Measurements from ENCODE around the gene CTF1. TPM values are rescaled to one million over a fixed set of nuclear protein-coding genes. Genes with fewer than 3 reads are reported as not detected.
A peak's percentile ranks its signal among the peaks of the same experiment; 100 is the strongest.

CTF1 gene
- polyA plus RNA-seq, 2 of the 4 experiments (the other 2 are of a cell fraction): 0.23 to 0.44 TPM

- FAIRE-seq: no peak
- H3K4me2 ChIP-seq: no peak overlapping the region
- CTCF ChIA-PET: interaction anchor here (0.8 to 7.6 kb wide), 4 partner anchors 8 to 89 kb away, joined by 3 to 58 read pairs (median 6); no protein-coding TSS in a partner anchor
Observed at GRCh38 chr16:30853758-30854157, 42.7 kb upstream of the CTF1 start.

GRCh38 chr16:30858111-30858495 is 38.3 kb upstream of the CTF1 start:
- no peak overlapping the region for H3K27ac ChIP-seq
- ATAC-seq (no peak), FAIRE-seq (no peak), DNase-seq (ENCODE audit: low read depth in 1 of 2, low spot score in 1 of 2) (no peak)
- POLR2A ChIA-PET: interaction anchor here (0.6 kb wide), 1 partner anchor 13 kb away, joined by 3 read pairs; no protein-coding TSS in a partner anchor
- CTCF ChIA-PET: interaction anchor here (0.6 to 7.6 kb wide), 4 partner anchors 13 to 84 kb away, joined by 5 to 58 read pairs (median 6); no protein-coding TSS in a partner anchor
- no peak for TF ChIP-seq EHF (CRISPR knock-in tag; IDR thresholded peaks at IDR 0.05)
- H3K4me3 ChIP-seq: no peak overlapping the region
- H3K4me1 ChIP-seq: peaks cover 5% of the 10 kb centered on the region; the same call in 1 of the 3 replicates
- WGBS (ENCODE audit: missing lambda C conversion rate): 76% methylated on average over 3 of the region's 3 CpGs
- H3K4me2 ChIP-seq: no peak overlapping the region
- no peaks in the 10 kb centered on the region for H3K9me3 ChIP-seq

More at GRCh38 chr16:30853758-30854157, 42.7 kb upstream of the CTF1 start:
- peaks cover 3% of the 10 kb centered on the region; the same call in 1 of the 3 replicates for H3K4me1 ChIP-seq
- DNase-seq (ENCODE audit: low read depth in 1 of 2, low spot score in 1 of 2) (no peak), ATAC-seq (no peak)
- WGBS (ENCODE audit: missing lambda C conversion rate): 96% methylated on average over 2 of the region's 2 CpGs
- POLR2A ChIA-PET: no interaction called here
- H3K9me3 ChIP-seq: no peaks in the 10 kb centered on the region
- no peak for TF ChIP-seq NFE2L2 (conservative IDR thresholded peaks at IDR 0.05; ENCODE audit: low read length)
- no peak for TF ChIP-seq REST (IDR thresholded peaks at IDR 0.05)
- TF ChIP-seq SMC3 (IDR thresholded peaks at IDR 0.05): no peak
- TF ChIP-seq CBX2 (IDR thresholded peaks at IDR 0.05; ENCODE audit: borderline replicate concordance, low read depth): no peak
- TF ChIP-seq KDM5A (IDR thresholded peaks at IDR 0.05): no peak
- no peak for TF ChIP-seq ZSCAN20 (CRISPR knock-in tag; IDR thresholded peaks at IDR 0.05)
- TF ChIP-seq E2F6 (IDR thresholded peaks at IDR 0.05; ENCODE audit: borderline replicate concordance, low read depth): no peak
- no peak for TF ChIP-seq POLR2A (IDR thresholded peaks at IDR 0.05; ENCODE audit: low read length)
- TF ChIP-seq CHD2 (IDR thresholded peaks at IDR 0.05; ENCODE audit: low read length, partially characterized antibody): no peak
- TF ChIP-seq EHMT2 (IDR thresholded peaks at IDR 0.05; ENCODE audit: low read depth): no peak
- TF ChIP-seq CEBPB (IDR thresholded peaks at IDR 0.05): no peak
- no peak for TF ChIP-seq USF2 (IDR thresholded peaks at IDR 0.05)
- no peak for TF ChIP-seq RNF2 (IDR thresholded peaks at IDR 0.05; ENCODE audit: borderline replicate concordance, low read depth)
- no peak for TF ChIP-seq SREBF2 (IDR thresholded peaks at IDR 0.05)
- no peak overlapping the region for H3K27ac ChIP-seq
- H3K4me3 ChIP-seq: no peak overlapping the region

GRCh38 chr16:30858829-30859423 is 37.5 kb upstream of the CTF1 start:
- no peak overlapping the region for H3K4me2 ChIP-seq
- WGBS (ENCODE audit: missing lambda C conversion rate): 75% methylated on average over 4 of the region's 4 CpGs
- ChIA-PET POLR2A (interaction anchor here (0.6 kb wide), 1 partner anchor 14 kb away, joined by 3 read pairs; no protein-coding TSS in a partner anchor), CTCF (interaction anchor here (2.3 to 7.6 kb wide), 2 partner anchors 14 to 83 kb away, joined by 8 to 58 read pairs; no protein-coding TSS in a partner anchor)
- peaks cover 5% of the 10 kb centered on the region; the same call in 1 of the 3 replicates for H3K4me1 ChIP-seq
- H3K4me3 ChIP-seq: no peak overlapping the region
- ATAC-seq: 0 out of 6 replicates have a peak, but pooled peaks of 1 of the 2 experiments have one; percentile 30
- H3K9me3 ChIP-seq: no peaks in the 10 kb centered on the region
- DNase-seq (ENCODE audit: low read depth in 1 of 2, low spot score in 1 of 2): no peak
- no peak overlapping the region for H3K27ac ChIP-seq
- no peak for TF ChIP-seq POLR2A (IDR thresholded peaks at IDR 0.05; ENCODE audit: low read length)
- no peak for TF ChIP-seq PBX3 (IDR thresholded peaks at IDR 0.05)
- no peak for TF ChIP-seq HDAC2 (IDR thresholded peaks at IDR 0.05)
- TF ChIP-seq RAD21 (conservative IDR thresholded peaks at IDR 0.05 in 1 of 2, IDR thresholded peaks at IDR 0.05 in 1 of 2): no peak
- no peak for TF ChIP-seq SREBF2 (IDR thresholded peaks at IDR 0.05)
- no peak for TF ChIP-seq ELK1 (IDR thresholded peaks at IDR 0.05; ENCODE audit: low read depth, low read length)
- no peak for TF ChIP-seq MAX (IDR thresholded peaks at IDR 0.05)
- TF ChIP-seq MAZ (IDR thresholded peaks at IDR 0.05; ENCODE audit: borderline replicate concordance, low read depth, low read length): no peak
- no peak for TF ChIP-seq PHF8 (IDR thresholded peaks at IDR 0.05; ENCODE audit: borderline replicate concordance, low read depth)
- no peak for TF ChIP-seq NR3C1 (IDR thresholded peaks at IDR 0.05)
- TF ChIP-seq FOXS1 (CRISPR knock-in tag; IDR thresholded peaks at IDR 0.05): no peak
- TF ChIP-seq ZFP36 (IDR thresholded peaks at IDR 0.05; ENCODE audit: borderline replicate concordance, partially characterized antibody): no peak
- TF ChIP-seq TP53 (CRISPR knock-in tag; IDR thresholded peaks at IDR 0.05): no peak
- no peak for TF ChIP-seq BHLHE40 (IDR thresholded peaks at IDR 0.05; ENCODE audit: low read depth, low read length)
- no peak for FAIRE-seq

Measured in A549 (cell line).